RPMI7951 (cell line): ENCODE results near the gene HERPUD2. TPM values are rescaled to one million over a fixed set of nuclear protein-coding genes. Genes with fewer than 3 reads are reported as not detected.
"Not testable (repeated sequence)": the region's sequence is repeated elsewhere in the genome, so short reads cannot be mapped to it uniquely, and the experiment has no call there.

Experiments
- DNase-seq: peaks from one replicate; pipeline ENCODE4 v3.0.0-alpha.2; 2012; ENCODE audit warnings: low read depth
- total RNA-seq: library from RNA; depleted of rRNA; stranded (reverse); fragments of >200 nt; shearing (Covaris generic); gene quantifications from 2 replicates; pipeline ENCODE4 v1.2.3, GENCODE V29; 2014; rRNA removed

The HERPUD2 gene
- total RNA-seq, 1 experiment from 2014 or later, result 55.2 TPM

DNA sequence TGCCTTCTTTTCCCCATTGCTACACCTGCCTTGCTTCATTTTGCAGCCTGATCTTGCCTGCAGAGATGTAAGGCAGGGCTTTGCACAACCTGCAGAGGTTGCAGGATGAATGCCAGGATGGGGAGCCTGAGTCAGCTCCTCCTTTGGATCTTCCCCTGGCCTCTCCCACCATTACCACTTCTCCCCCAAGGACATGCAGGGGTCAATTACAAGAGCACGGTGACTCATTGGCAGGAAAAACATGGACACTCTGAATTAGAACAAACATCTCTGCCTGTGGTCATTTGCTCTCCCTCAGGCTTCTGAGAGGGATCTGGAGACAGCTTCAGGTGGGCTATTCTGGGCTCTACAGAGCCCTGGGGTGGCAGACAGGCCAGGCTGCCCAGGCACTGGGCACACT is 89.2 kb downstream of the HERPUD2 start:
- DNase-seq, result peak; percentile 93

DNA sequence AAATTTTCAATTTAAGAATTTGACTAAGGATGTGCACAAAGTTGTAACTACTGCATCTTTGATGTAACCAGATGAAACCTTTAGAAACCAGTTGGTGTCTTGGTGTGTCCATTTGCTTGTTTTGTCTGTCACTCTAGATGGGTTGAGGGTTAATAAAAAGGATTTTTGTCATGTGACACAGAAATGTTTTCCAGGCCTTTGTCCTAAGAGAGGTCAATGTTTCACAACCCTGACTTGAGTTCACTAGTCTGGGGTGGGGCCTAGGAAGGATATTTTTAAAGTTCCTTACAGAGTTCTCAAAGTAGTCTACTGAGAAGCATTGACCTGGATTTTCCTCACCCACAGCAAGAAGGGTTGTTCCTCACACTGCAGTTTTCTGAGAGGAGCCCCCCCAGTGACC is 90.3 kb downstream of the HERPUD2 start:
- no peak for DNase-seq

- DNase-seq, result no peak
Observed at GRCh38 chr7:35599645-35600044, 95.3 kb downstream of the HERPUD2 start.

- no peak for DNase-seq
Observed at GRCh38 chr7:35599061-35599460, 95.9 kb downstream of the HERPUD2 start.

DNA sequence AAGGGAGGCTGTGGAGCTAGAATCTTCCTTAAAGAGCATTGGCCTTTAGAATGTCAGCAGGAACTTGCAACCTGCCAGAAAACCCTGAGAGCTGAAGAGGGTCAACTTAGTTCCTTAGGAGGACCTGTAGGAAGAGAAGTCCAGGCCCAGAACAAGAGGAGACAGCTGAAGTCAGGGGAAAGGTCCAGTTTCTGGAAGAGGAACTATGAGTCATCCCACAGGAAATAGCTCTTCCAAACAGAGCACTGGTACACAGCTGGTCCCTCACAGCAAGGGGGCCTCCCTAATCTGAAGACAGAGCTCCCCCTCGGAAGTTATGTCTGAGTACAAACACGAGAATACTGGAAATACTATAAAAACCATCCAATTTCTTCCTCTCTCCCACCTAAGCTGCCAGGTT is 98.9 kb downstream of the HERPUD2 start:
- DNase-seq, result peak; percentile 64

DNA sequence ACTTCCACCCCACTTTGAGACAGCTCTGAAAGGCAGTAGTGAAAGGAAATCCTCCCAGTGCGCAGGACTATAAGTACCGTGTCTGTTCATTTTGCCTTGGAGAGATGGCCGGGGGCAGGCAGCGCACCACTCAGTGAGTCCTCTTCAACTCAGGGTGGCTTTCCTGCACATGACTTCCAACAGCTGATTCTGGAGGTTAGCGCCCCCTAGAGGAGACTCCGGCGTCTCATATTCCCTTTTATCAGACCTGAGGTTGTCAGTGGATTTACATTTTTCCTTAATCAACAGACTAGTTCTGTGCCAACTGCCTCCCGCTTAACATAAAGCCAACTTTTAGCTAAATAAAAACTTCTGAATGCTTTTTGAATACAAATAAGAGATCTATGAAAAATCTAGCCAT is 101.0 kb downstream of the HERPUD2 start:
- peak; percentile 11 for DNase-seq

- no peak for DNase-seq
Observed at GRCh38 chr7:35588647-35589046, 106.3 kb downstream of the HERPUD2 start.

DNA sequence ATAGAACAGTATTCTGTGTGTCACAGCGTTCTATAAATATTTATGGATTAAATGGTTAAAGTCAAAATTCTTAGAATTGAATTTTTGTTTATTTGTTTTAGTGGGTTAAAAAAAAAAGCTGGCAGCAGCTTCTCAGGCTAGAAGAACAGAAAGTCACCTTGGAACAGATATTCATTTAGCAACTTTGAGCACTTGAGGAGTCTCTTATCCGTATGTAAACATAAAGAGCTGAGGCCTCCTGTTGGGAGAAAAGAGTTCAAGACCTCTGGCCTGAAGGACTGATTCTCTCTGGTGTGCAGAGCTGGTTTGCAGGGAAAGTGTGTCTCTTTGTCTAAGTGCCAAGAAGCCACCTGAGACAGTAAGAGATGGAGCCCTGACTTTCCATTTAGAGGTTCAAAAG is 109.9 kb downstream of the HERPUD2 start:
- DNase-seq, result no peak

- DNase-seq, result not testable (repeated sequence)
Observed at GRCh38 chr7:35584533-35584932, 110.4 kb downstream of the HERPUD2 start.

Other genes with a start within 250 kb of the HERPUD2 start
- 485 and 650 TPM in 2 replicates for gene SEPTIN7, start 105.9 kb upstream of the HERPUD2 start, total RNA-seq